Fibroblast of villous mesenchyme (primary cell): ENCODE data around the gene BBS9. TPM values are rescaled to one million over a fixed set of nuclear protein-coding genes. Genes with fewer than 3 reads are reported as not detected.
A peak's percentile ranks its signal among the peaks of the same experiment; 100 is the strongest.

Experiments
- DNase-seq: peaks from one replicate; pipeline ENCODE4 v3.0.0-alpha.2; 2010; ENCODE audit warnings: low read depth
- H3K4me3 ChIP-seq: 2 replicates; pipeline ENCODE4 v1.5.1; 2011; ENCODE audit warnings: low read depth, mild to moderate bottlenecking, low read length
- CTCF ChIP-seq: IDR thresholded peaks from 2 replicates; pipeline ENCODE4 v1.5.1; 2012; ENCODE audit warnings: low read depth, mild to moderate bottlenecking, low read length; ENCODE audit not compliant: insufficient read depth
- total RNA-seq: library from RNA; depleted of rRNA; stranded (reverse); fragments of >200 nt; gene quantifications from 2 replicates; pipeline ENCODE4 v1.2.3, GENCODE V29; 2012

Gene BBS9
- total RNA-seq, 1 donor = 20.7 TPM

DNA sequence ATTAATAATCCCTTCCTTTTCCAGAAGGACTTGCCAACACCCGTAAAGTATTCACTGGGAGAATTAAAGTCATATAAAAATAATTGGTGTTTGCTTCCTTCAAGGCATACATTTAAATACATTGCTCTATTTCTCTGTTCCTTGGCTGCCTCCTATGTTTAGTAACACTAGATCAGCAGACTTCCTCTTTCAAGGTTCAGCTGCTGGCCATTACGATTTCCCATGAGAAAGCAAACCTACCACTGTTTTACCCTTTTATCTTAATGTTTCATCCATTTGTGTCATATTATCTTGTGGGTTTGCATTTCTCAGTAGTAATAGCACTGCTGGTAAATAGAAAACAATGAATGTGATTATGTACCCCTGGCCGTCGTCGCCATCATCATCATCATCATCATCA is 462.1 kb downstream of the BBS9 start:
- no peak overlapping the region for H3K4me3 ChIP-seq
- TF ChIP-seq CTCF = no peak
- peak; percentile 30 for DNase-seq

DNA sequence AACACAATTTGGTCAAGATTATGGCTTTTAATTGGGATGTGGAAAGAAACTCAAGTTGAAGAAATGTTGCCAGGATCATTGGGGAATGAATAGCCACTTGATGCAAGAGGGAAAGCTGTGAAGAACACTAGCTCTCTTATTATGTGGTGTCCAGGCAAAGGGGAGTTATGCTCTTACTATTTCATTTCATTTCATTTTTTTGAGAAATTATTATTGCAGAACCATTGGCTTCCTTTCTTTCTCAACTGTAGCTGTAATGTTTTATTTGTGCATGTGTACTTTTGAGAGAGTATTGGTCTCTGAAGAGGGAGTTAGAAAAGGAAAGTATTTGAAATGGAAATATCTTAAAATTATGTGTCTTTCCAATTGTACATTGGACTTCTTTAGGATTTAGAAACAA is 463.4 kb downstream of the BBS9 start:
- no peak overlapping the region for H3K4me3 ChIP-seq
- no peak for TF ChIP-seq CTCF
- DNase-seq = no peak

GRCh38 chr7:33593611-33594010 is 464.2 kb downstream of the BBS9 start:
- H3K4me3 ChIP-seq = no peak overlapping the region
- peak; percentile 47 for DNase-seq
- TF ChIP-seq CTCF = no peak

DNA sequence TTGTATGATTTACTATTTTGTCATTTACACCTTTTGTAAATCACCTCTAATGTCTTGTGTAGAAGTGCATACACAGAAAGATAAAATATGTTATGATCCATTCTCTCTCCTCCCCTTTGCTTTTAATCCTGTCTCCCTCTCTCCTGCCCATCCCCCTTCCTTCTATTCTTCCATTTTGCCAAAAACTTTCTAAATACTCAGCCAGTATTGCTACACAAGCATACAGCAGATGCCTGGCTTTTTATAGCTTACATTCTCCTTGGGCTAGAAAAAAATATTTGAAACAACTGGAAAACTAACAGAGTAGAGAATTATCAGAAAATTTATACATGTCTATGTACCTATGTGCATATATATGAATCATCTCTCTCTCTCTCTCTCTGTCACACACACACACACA is 467.3 kb downstream of the BBS9 start:
- no peak overlapping the region for H3K4me3 ChIP-seq
- DNase-seq = peak; percentile 36
- TF ChIP-seq CTCF = no peak

GRCh38 chr7:33597181-33597580 is 467.8 kb downstream of the BBS9 start:
- no peak for DNase-seq
- no peak overlapping the region for H3K4me3 ChIP-seq
- no peak for TF ChIP-seq CTCF

DNA sequence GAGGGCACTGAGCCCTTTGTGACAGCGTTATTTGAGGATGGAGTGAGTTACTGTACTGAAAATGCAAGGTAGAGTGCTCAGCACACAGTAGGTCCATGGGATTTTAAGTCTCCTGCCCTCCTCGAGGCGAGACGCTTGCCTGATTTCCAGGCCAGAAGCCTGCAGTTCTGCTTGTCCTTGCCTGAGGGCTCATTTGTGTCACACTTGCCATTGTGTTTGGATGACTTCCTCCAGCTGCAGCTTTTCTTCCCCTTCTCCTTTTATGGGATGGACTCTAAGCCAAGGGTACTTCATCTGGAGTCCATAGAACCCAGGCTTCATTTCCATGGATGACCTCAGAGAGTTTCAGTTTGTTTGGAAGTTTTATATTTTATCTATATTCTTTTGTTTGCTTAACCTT is 471.7 kb downstream of the BBS9 start:
- no peak overlapping the region for H3K4me3 ChIP-seq
- no peak for TF ChIP-seq CTCF

GRCh38 chr7:33601884-33602283 is 472.5 kb downstream of the BBS9 start:
- no peak for TF ChIP-seq CTCF
- no peak for DNase-seq
- H3K4me3 ChIP-seq = no peak overlapping the region

More for the DNA sequence above, 471.7 kb downstream of the BBS9 start:
- DNase-seq = no peak
